Posterior vena cava (tissue), 2 donors: Measurements from ENCODE around the gene USB1. TPM values are rescaled to one million over a fixed set of nuclear protein-coding genes. Genes with fewer than 3 reads are reported as not detected.
A peak's percentile ranks its signal among the peaks of the same experiment; 100 is the strongest.

ENCODE experiments used
- DNase-seq: peaks from one replicate; pipeline ENCODE4 v3.0.0-alpha.2; 2020; ENCODE audit warnings: low spot score
- intact Hi-C, 2 donors: fragments of 100-400 bp; cut with DNase I; formaldehyde crosslinking; loops; one replicate each; pipeline versions ENCODE4 v1.14.1 to v1.14.2; 2022 to 2023
- total RNA-seq, 2 donors: library from RNA; stranded (reverse); fragmentation: NEBNext Ultra II Directional; extraction: Animal tissue kit (Norgen Biotek cat#: 25700); gene quantifications; one replicate each; pipeline ENCODE4 v1.2.1, GENCODE V29; 2021
- donor health status: DM: yes; HTN: yes; CAD: no.
- donor health status: DM: yes; HTN: yes; CAD: no.

USB1 gene
- total RNA-seq, 2 donors from 2014 or later: 34.1 to 39.0 TPM

GRCh38 chr16:58040945-58041627, 39.9 kb downstream of the USB1 start:
- intact Hi-C loops: loop anchor here in 1 of 2 donors (1.0 to 5.0 kb wide), 2 partner anchors 27 to 1069 kb away; no protein-coding TSS in a partner anchor
- peak; percentile 75 for DNase-seq

DNA sequence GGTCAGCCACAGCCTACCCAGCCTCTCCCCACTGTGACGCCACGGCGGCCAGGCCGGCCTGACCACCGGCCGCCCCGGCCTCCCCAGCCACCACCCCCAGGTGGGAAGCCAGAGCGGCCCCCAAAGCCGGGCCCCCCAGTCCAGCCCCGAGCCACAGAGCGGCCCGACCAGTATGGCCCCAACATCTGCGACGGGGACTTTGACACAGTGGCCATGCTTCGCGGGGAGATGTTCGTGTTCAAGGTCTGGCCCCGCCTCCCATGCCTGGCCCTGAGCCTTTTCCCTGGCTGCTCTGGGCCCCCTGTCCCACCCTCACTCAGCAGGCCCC, 40.4 kb downstream of the USB1 start:
- intact Hi-C loops: loop anchor here in 1 of 2 donors (5.0 kb wide), 1 partner anchor 1069 kb away; no protein-coding TSS in a partner anchor
- DNase-seq: no peak

DNA sequence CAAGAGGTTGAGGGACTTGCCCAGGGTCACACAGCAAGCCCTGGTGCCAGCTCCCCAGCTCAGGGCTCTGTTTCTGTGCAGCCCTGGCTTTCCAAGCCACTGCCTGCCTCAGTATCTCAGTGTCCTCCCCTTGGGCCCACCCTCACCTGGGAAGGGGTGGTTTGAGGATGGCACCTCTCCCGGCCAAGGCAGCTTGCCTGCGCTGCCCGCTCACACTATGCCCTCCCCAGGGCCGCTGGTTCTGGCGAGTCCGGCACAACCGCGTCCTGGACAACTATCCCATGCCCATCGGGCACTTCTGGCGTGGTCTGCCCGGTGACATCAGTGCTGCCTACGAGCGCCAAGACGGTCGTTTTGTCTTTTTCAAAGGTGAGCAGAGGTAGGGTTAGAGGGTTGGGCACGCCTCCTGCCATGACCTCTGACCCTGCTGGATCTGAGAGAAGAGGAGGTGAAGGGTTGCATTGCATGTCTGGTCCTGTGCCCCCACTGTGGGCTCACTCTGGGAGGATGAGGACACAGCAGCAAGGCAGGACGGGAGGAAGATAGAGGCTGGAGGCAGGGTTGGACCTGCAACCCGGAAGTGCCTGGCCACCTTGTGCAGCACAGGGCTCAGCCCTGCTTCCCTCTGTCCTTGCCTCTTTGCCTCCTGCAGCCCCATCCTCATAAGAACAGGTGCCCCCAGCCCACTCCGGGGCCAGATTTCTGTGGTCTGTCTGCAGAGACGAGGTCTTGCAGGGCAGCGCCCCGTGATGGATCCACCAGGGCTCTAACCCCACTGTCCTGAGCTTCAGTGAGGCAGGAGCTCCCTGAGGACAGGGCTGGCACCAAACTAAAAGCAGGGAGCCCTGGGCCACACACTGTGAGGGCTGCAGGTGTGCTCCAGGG, 41.0 kb downstream of the USB1 start:
- DNase-seq: peak; percentile 78
- intact Hi-C loops: loop anchor here in 1 of 2 donors (5.0 kb wide), 1 partner anchor 1070 kb away; no protein-coding TSS in a partner anchor

DNA sequence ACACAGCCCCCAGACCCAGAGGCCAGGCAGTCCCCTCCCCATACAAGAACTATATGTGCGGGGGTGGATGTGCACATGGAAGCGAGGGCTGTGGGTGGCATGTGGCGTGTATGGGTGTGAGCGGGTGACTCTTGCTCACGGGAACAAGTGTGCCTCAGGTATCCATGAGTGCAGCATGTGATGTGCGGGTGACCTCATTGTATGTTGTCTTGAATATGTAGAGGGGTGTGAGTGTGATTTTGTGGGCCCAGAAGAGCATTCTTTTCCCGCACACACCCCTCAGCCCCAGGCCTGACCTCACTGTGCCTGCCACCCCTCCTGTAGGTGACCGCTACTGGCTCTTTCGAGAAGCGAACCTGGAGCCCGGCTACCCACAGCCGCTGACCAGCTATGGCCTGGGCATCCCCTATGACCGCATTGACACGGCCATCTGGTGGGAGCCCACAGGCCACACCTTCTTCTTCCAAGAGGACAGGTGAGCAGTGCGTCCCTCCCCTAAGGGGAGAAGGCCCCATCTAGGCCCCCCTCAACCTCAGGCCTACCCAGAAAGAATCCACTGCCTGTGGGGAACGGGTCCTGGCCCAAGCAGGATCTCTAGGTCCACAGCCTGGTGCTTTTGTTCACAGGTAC, 41.8 kb downstream of the USB1 start:
- DNase-seq: peak; percentile 76
- intact Hi-C loops: loop anchor here in 1 of 2 donors (5.0 kb wide), 1 partner anchor 1071 kb away; no protein-coding TSS in a partner anchor

DNA sequence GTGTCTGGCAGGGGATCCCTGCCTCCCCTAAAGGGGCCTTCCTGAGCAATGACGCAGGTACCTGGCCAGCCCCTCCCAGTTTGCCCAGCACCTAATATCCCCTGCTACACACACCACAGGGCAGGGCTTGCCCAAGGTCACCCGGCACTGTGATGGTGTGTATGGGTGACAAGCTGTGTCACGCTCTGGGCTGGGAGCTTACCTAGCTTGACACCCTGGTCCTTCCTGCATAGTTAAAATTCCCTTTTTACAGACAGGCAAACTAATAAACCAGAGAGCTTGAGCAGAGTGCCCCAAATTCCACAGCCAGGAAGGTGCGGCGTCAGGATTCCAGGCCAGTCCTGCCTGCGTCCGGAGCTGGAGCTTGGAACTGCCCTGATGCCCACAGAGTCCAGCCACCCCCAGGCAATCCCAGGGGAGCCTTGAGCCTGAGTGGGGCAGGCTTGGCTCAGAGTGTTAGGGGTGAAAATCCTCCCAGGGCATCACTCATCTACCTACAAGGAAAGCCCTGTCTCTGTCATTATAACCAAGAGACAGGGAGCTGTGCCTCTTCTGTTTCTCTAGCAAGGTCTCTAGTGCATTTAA, 42.5 kb downstream of the USB1 start:
- no peak for DNase-seq
- intact Hi-C loops: loop anchor here in 1 of 2 donors (5.0 kb wide), 1 partner anchor 1071 kb away; no protein-coding TSS in a partner anchor

- intact Hi-C loops: loop anchor here in 1 of 2 donors (5.0 kb wide), 1 partner anchor 1072 kb away; no protein-coding TSS in a partner anchor
- DNase-seq: no peak
Measured at GRCh38 chr16:58044266-58045019, 43.2 kb downstream of the USB1 start.

DNA sequence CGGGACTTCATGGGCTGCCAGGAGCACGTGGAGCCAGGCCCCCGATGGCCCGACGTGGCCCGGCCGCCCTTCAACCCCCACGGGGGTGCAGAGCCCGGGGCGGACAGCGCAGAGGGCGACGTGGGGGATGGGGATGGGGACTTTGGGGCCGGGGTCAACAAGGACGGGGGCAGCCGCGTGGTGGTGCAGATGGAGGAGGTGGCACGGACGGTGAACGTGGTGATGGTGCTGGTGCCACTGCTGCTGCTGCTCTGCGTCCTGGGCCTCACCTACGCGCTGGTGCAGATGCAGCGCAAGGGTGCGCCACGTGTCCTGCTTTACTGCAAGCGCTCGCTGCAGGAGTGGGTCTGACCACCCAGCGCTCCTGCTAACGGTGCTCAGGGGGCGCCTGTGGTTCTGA, 43.9 kb downstream of the USB1 start:
- intact Hi-C loops: no loop called here
- no peak for DNase-seq

GRCh38 chr16:58046054-58046881, 45.1 kb downstream of the USB1 start:
- intact Hi-C loops: no loop called here
- no peak for DNase-seq

GRCh38 chr16:58046936-58047335, 45.7 kb downstream of the USB1 start:
- no peak for DNase-seq
- intact Hi-C loops: no loop called here

- intact Hi-C loops: no loop called here
- DNase-seq: no peak
Measured at GRCh38 chr16:58047557-58048348, 46.5 kb downstream of the USB1 start.

DNA sequence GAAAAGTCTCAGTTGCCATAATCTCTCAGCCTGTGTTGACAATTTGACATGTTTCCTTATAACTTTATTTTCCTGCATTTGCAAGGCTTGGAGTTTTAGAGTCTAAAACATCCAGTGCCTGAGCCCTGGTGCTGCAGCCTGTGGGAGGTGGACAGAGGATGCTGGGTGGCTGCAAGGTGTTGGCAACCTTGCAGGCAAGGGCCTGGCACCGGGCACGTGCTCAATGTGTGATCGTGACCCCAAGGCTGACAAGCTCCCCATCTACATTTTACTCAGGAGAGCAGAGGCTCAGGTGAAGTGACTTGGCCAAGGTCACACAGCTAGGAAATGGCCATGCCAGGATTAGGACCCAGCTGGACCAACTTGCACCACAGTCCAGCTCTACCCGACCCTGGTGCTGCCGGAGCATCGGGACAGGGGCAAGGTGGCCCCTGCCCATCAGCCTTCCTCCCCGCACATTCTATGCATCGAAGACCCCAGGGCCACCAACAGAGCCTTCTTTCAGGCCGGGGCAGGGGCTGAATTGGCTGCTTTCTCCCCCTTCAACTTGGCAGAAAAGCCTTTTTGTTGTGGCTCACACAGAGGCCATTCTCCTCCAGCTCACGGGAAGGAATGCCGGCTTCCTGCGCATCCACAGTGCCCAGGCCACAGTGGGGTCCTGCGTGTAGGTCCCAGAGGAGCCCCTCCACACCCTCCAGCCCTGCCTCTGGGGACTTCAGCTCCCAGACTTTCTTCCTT, 47.5 kb downstream of the USB1 start:
- intact Hi-C loops: no loop called here
- no peak for DNase-seq

GRCh38 chr16:58049232-58050185, 48.3 kb downstream of the USB1 start:
- intact Hi-C loops: no loop called here
- no peak for DNase-seq

DNA sequence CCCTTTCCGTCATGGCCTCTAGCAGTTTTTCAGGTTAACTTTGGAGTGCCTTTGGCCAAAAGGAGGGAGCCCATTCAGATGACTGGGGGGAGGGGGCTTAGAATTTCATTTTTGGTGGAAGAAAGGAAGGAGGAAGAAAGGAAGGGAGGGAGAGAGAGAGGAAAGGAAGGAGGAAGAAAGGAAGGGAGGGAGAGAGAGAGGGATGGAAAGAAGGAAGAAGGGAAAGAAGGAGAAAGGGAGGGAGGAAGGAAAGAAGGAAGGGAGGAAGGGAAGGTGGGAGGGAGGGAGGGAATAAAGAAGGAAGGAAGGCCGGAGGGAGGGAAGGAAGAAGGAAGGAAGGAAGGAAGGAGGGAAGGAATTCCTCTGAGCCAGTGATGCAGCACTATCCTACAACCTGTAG, 50.1 kb downstream of the USB1 start:
- intact Hi-C loops: no loop called here
- no peak for DNase-seq

- no peak for DNase-seq
- intact Hi-C loops: no loop called here
Measured at GRCh38 chr16:58051821-58052603, 50.8 kb downstream of the USB1 start.

- intact Hi-C loops: no loop called here
- DNase-seq: no peak
Measured at GRCh38 chr16:58053682-58054005, 52.4 kb downstream of the USB1 start.
